ENCODE results near the gene SEMA4C.

Gene SEMA4C

DNA sequence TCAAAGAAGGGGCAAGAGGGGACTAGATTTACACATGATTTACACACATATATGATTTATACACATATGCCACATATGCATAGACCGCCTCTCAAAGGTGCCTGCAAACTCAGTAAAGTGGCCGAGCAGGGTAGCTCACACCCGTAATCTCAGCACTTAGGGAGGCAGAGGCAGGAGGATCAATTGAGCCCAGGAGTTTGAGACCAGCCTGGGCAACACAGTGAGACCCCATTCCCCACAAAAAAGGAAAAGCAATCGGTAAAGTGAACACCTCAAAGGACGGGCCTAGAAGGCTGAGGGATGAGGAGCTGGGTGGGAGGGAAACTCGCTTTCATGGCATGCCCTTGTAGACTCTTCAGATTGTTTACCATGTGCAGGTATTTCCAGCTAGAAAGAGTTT lies 17.2 kb downstream of the SEMA4C start:
- DNase-seq (ENCODE audit: low read depth), result no peak
- no peak for TF ChIP-seq CTCF (conservative IDR thresholded peaks at IDR 0.05; ENCODE audit: control insufficient read depth, insufficient read depth, low read depth, low read length)
- H3K4me3 ChIP-seq (ENCODE audit: control insufficient read depth, low read depth, low read length), result no peak overlapping the region

DNA sequence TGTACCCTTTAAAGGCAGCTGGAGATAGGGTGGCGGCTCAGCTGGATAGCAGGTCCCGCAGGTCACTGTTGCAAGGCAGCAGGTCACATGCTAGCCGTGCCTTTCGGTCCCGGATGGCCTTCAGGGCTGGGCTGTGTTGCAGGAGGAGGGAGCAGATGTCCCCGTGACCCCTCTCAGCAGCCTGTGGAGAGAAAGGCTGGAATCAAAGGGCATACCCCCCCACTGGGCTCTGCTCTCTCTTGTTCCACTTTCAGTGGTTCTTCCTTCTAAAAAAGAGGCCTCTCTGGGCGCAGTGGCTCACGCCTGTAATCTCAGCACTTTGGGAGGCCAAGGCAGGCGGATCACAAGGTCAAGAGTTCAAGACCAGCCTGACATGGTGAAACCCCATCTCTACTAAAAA lies 21.6 kb downstream of the SEMA4C start:
- TF ChIP-seq CTCF (conservative IDR thresholded peaks at IDR 0.05; ENCODE audit: control insufficient read depth, insufficient read depth, low read depth, low read length), result no peak
- no peak overlapping the region for H3K4me3 ChIP-seq (ENCODE audit: control insufficient read depth, low read depth, low read length)
- DNase-seq (ENCODE audit: low read depth), result no peak

- no peak for TF ChIP-seq CTCF (conservative IDR thresholded peaks at IDR 0.05; ENCODE audit: control insufficient read depth, insufficient read depth, low read depth, low read length)
- H3K4me3 ChIP-seq (ENCODE audit: control insufficient read depth, low read depth, low read length), result no peak overlapping the region
- no peak for DNase-seq (ENCODE audit: low read depth)
Observed at GRCh38 chr2:96847586-96847985, 22.3 kb downstream of the SEMA4C start.

DNA sequence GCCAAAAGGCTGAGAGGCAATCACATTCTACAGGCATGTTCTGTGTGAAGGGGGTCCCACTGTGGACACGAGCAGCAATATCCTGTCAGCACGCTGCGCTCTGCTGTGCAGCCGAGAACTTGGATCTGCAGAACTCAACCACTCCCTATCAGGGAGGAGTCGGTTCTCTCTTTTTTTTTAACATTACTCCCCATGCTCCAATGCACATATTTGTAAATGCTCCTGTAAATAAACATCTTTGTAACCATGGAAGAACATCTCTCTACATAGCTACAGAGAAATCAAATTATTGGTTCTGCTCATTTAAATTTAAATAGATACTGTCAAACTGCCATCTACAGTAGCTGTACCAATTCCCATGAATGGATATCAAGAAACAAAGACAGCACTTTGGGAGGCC lies 23.1 kb downstream of the SEMA4C start:
- DNase-seq (ENCODE audit: low read depth), result no peak
- TF ChIP-seq CTCF (conservative IDR thresholded peaks at IDR 0.05; ENCODE audit: control insufficient read depth, insufficient read depth, low read depth, low read length), result no peak
- H3K4me3 ChIP-seq (ENCODE audit: control insufficient read depth, low read depth, low read length), result no peak overlapping the region

GRCh38 chr2:96844405-96844808 lies 25.5 kb downstream of the SEMA4C start:
- TF ChIP-seq CTCF (conservative IDR thresholded peaks at IDR 0.05; ENCODE audit: control insufficient read depth, insufficient read depth, low read depth, low read length), result no peak
- no peak for DNase-seq (ENCODE audit: low read depth)

DNA sequence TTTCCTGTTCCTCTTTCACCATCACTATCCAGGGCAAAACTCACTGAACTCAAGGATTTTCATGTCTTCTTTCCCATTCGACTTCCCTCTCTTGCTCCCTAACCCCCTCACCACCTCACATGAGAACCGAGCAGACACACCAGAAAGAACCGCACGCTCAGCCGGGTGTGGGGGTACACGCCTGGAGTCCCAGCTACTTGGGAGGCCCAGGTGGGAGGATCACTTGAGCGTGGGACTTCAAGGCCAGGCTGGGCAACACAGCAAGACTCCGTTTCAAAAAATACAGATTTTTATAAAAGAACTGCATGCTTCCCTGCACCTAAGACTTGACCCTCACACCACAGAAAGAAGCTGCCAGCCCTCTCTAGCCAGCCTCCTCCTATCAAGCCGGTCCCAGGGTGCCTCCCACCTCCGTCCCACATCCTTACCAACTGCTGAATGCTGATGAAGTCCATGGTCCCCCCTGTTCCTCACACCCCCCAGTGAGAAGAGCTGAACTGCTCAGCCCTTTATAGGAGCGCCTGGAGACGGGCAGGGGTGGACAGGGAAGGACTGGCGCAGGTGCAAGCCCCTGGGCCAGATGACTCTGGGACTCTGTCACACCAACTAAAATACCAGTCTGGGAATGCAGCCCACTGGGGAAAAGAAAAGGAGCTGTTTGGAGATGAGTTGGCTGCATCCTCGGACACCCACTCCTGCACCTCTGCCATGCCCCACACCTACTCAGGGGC lies 26.2 kb downstream of the SEMA4C start, which contains the start of gene ANKRD23:
TSS of gene ANKRD23 (minus strand) at position 484 of the 731 bp plus-strand sequence. CDS start at position 455, 29 bp downstream.
- no peak for TF ChIP-seq CTCF (conservative IDR thresholded peaks at IDR 0.05; ENCODE audit: control insufficient read depth, insufficient read depth, low read depth, low read length)
- H3K4me3 ChIP-seq (ENCODE audit: control insufficient read depth, low read depth, low read length), result no peak within 1 kb of the TSS
- DNase-seq (ENCODE audit: low read depth), result no peak

More at GRCh38 chr2:96844405-96844808, 25.5 kb downstream of the SEMA4C start:
- no peak overlapping the region for H3K4me3 ChIP-seq (ENCODE audit: control insufficient read depth, low read depth, low read length)
